ENCODE measurements around the gene APEX2.
"Not testable (repeated sequence)": the region's sequence is repeated elsewhere in the genome, so short reads cannot be mapped to it uniquely, and the experiment has no call there.

Gene APEX2, protein sequence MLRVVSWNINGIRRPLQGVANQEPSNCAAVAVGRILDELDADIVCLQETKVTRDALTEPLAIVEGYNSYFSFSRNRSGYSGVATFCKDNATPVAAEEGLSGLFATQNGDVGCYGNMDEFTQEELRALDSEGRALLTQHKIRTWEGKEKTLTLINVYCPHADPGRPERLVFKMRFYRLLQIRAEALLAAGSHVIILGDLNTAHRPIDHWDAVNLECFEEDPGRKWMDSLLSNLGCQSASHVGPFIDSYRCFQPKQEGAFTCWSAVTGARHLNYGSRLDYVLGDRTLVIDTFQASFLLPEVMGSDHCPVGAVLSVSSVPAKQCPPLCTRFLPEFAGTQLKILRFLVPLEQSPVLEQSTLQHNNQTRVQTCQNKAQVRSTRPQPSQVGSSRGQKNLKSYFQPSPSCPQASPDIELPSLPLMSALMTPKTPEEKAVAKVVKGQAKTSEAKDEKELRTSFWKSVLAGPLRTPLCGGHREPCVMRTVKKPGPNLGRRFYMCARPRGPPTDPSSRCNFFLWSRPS

DNA sequence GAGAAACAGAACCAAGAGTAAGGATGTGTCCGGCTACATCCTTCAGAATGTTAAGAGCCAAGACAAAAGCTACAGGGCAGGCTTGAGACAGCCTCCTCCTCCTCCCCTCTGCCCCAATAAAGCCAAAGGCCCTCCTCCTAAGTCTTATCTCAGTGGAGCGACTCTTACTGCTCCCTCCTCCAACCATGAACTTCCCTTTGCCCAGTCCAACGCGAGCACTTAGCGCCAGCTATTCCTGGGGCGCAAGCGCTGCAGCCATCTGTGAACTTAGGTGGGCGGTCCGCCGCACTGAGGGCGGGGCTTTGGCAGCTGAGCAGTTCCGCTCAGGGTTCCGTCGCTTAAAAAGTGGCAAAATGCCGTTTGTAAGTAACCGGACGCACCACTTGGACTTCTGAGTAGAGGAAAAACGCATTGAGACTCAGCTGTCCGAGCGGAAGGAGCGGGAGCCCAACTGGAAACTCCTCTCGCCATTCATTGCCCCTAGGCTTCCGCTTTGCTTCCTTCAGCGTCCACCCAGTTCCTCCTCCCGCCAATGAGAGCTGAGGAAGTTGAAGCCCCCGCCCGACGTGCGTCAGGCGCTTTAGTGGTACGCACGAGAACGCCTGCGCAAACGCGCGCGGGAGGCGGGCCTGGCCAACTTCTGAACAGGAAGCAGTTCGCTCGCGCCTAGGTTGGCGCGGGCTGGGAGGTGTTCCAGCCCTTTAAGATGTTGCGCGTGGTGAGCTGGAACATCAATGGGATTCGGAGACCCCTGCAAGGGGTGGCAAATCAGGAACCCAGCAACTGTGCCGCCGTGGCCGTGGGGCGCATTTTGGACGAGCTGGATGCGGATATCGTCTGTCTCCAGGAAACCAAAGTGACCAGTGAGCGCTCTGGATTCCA is at the start of gene APEX2:
Gene APEX2 (plus strand): TSS at position 647 of the 882 bp plus-strand sequence. CDS start 60 bp downstream, at position 707.
- peak; percentile 95 for DNase-seq

GRCh38 chrX:54950730-54951375 is 49.3 kb upstream of the APEX2 start:
- no peak for DNase-seq

DNA sequence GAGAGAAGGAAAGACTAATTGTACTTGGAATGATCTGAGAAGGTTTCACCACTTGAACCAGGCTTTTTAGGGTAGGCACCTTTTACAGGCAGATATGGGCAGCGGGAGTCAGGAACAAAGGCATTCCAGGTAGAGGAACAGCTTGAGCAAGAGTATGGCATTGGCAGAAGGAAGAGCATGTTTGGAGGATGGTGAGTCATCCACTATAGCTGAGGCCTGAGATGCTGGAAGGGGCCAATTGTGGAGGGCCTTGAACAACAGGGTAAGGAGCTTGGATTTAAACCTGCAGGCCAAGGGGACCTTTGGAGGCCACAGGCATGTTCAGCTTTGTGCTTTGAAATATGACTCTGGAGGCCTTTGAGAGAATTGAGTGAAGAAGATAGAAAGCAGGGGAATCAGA is 38.4 kb upstream of the APEX2 start:
- DNase-seq, result no peak

DNA sequence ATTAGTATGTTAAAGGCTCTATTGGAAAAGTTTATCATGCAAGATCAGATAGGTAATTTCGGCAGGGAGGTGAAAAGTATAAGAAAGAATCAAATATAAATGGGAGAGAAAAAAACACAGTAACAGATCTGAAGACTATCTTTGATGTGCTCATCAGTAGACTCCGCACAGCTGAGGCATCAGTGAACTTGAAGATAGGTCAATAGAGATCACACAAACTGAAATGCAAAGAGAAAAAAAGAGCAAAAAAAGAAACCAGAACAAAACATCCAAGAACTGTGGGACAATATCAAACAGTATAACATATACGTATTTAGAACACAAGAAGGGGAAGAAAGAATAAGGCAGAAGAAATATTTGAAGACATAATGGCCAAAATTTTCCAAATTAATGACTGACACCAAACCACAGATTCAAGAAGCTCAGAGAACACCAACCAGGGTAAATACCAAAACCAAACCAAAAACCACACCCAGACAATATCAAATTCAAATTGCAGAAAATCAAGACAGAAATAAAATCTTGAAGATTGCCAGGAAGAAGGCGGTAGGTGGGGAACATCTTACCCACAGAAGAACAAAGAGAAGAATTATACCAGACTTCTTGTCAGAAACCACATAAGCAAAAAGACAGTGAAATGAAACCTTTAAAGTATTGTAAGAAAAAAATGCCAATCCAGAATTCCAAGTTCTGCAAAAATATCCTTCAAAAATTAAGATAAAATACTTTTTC is 35.2 kb upstream of the APEX2 start:
- DNase-seq, result no peak

- no peak for DNase-seq
These were observed 22.8 kb upstream of the APEX2 start for GRCh38 chrX:54977387-54977786.

DNA sequence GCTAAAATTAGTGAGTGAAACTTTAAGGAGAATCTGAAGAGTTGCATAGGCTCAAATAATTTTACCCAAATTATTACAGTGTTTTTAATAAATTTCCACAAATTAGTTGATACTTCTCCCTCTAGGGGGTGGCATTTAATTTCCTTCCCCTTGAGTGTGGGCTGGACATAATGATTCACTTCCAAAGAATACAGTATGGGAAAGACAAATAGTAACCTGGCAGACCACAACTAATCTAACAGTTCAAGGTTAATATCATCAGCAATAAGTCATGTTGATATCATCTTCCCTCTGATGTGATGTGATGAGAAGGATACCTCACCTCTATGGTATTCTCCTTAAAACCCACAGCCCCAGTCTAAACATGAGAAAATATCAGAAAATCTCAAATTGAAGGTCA is 21.7 kb upstream of the APEX2 start:
- DNase-seq, result no peak

DNA sequence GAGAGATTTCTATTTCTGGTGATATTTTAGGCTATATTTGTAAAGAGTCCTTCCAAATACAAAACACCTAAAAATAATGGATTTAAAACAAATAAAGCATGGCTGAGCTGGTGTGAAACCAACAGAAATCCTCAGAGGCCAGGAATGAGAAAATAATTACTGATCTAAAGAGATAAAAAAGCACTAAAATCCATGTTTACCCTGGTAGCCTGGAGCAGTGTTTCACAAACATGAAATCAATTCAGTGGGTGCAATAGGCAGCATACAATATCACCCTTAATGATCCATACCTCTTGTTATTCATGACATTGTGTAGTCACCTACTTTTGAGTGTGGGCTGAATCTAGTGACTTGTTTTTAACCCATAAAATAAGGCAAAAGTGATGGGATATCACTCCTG is 20.7 kb upstream of the APEX2 start:
- no peak for DNase-seq

GRCh38 chrX:54980334-54980733 is 19.8 kb upstream of the APEX2 start:
- DNase-seq, result no peak

DNA sequence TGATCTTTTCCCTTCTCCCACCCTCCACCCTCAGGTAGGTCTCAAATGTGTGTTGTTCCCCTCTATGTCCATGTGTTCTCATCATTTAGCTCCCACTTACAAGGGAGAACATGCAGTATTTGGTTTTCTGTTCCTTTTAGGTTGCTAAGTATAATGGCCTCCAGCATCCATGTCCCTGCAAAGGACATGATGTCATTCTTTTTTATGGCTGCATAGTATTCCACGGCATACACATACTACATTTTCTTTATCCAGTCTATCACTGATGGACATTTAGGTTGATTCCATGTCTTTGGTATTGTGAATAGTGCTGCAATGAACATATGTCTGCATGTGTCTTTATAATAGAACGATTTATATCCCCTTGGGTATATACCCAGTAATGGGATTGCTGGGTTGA is 16.9 kb upstream of the APEX2 start:
- not testable (repeated sequence) for DNase-seq

DNA sequence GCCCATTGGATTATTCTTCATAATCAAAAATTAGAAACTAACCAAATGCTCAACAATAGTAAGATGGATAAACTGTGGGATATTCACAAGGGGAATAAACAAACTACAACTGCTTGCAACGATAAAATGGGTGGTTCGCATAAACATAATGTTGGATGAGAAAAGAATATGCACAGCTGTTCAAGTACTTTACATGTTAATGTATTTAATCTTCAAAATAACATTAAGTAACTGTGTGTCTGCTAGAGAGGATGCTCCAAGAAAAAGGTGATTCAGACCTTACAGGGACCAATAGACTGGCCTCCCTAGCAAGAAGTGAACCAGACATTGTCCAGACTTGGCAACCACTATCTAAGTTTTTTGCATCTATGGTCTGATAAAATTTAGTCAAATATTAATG is 8.5 kb upstream of the APEX2 start:
- DNase-seq, result no peak

- DNase-seq, result no peak
These were observed 7.1 kb upstream of the APEX2 start for GRCh38 chrX:54992911-54993622.

DNA sequence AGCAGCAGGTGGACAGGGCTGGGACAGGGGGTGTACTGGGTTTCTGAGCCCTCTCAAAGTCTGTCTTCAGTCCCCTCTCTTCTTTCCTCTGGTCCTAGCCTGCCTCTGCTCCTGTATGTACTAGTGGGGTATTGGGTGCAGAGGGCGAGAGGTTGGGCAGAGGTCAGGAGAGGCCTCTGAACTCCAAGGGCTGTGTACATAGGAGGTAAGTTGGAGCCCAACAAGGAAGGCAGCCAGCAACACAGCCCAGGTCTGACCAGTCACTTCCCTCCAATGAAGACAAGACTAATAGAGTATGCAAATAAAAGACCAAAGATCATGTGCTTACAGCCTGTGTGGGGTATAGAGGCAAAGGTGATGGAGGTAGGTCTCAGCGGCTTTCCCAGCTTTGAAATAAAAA is 6.1 kb upstream of the APEX2 start, which contains the start of gene PFKFB1:
Gene PFKFB1 (minus strand): TSS at position 90 of the 400 bp plus-strand sequence. CDS start 181 bp downstream, outside the sequence.
- DNase-seq, result no peak

- DNase-seq, result peak; percentile 74
These were observed 5.4 kb upstream of the APEX2 start for GRCh38 chrX:54994668-54995351.

DNA sequence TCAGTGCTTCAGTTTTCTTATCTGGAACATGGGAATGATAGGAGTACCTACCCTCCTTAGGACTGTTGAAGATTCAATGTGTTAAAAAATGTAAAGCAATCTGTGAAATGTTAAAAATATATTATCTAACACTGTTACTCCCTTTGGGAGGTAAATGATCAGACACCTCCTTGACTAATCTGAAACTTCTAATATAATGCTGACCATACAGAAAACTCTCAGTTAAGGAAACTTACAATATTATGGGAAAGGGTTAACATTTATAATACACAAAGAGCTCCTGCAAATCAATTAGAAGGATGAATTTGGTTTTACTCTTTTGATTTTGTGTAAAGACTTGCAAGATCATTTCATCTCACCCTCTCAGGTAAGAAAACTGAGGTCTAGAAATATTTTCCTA is 4.5 kb upstream of the APEX2 start:
- no peak for DNase-seq

GRCh38 chrX:55004231-55004630 is 4.1 kb downstream of the APEX2 start:
- no peak for DNase-seq

GRCh38 chrX:55005256-55005655 is 5.1 kb downstream of the APEX2 start:
- DNase-seq, result peak; percentile 69

- no peak for DNase-seq
These were observed 6.9 kb downstream of the APEX2 start for GRCh38 chrX:55006827-55007621.

- no peak for DNase-seq
These were observed 7.5 kb downstream of the APEX2 start for GRCh38 chrX:55007656-55008055.

GRCh38 chrX:55008571-55009358 is 8.6 kb downstream of the APEX2 start:
- DNase-seq, result peak; percentile 58

Measured in inflammatory macrophage treated with lipopolysaccharide for 4 hours (primary cell).